ENCODE results near the gene RRAS2. TPM values are rescaled to one million over a fixed set of nuclear protein-coding genes. Genes with fewer than 3 reads are reported as not detected.

The RRAS2 gene
- total and polyA plus RNA-seq, 9 of the 15 experiments (the other 6 are each of a cell fraction or from before 2014, with no cell fraction given) = 9.4 to 47.5 (median 37.6) TPM

- no peak for TF ChIP-seq NR2C2 (CRISPR knock-in tag; IDR thresholded peaks at IDR 0.05)
- peak; percentile 39; the same call in 1 of the 2 replicates for TF ChIP-seq NR2C2 (tag; IDR thresholded peaks at IDR 0.05)
- TF ChIP-seq ZNF655 (CRISPR knock-in tag; IDR thresholded peaks at IDR 0.05) = no peak
- TF ChIP-seq RBM22 (IDR thresholded peaks at IDR 0.05; ENCODE audit: low read depth, low read length, poor library complexity, severe bottlenecking) = no peak
- no peak for TF ChIP-seq ZNF668 (CRISPR knock-in tag; IDR thresholded peaks at IDR 0.05)
- TF ChIP-seq RERE (CRISPR knock-in tag; IDR thresholded peaks at IDR 0.05; ENCODE audit: borderline replicate concordance) = no peak
- no peak for TF ChIP-seq NR2C1 (IDR thresholded peaks at IDR 0.05)
- 0 out of 2 replicates have a peak, but pooled peaks have one; percentile 22 for TF ChIP-seq NR2C1 (tag; IDR thresholded peaks at IDR 0.05)
- TF ChIP-seq NFE2 (IDR thresholded peaks at IDR 0.05; ENCODE audit: low read depth) = no peak
- no peak for TF ChIP-seq BCL6 (CRISPR knock-in tag; IDR thresholded peaks at IDR 0.05)
- TF ChIP-seq ZNF280B (CRISPR knock-in tag; IDR thresholded peaks at IDR 0.05) = no peak
- TF ChIP-seq THAP12 (CRISPR knock-in tag; IDR thresholded peaks at IDR 0.05) = no peak
Observed at GRCh38 chr11:14258221-14258935, 100.6 kb downstream of the RRAS2 start (continued).
